Mononuclear cell (primary cell): ENCODE measurements around the gene YY1AP1. TPM values are rescaled to one million over a fixed set of nuclear protein-coding genes. Genes with fewer than 3 reads are reported as not detected.
"Not testable (repeated sequence)": the region's sequence is repeated elsewhere in the genome, so short reads cannot be mapped to it uniquely, and the experiment has no call there.

Source experiments
- H3K27me3 ChIP-seq: 2 replicates; pipeline ENCODE4 v1.6.0; 2011; ENCODE audit warnings: low read length, control low read depth; ENCODE audit not compliant: insufficient read depth
- H3K4me1 ChIP-seq: 2 replicates; pipeline ENCODE4 v1.5.1; 2011; ENCODE audit warnings: mild to moderate bottlenecking, low read length, control low read depth; ENCODE audit not compliant: insufficient read depth
- H3K4me3 ChIP-seq: 2 replicates; pipeline ENCODE4 v1.5.1; 2011; ENCODE audit warnings: mild to moderate bottlenecking, low read length, moderate library complexity
- H3K9me3 ChIP-seq: 2 replicates; pipeline ENCODE4 v1.5.1; 2011; ENCODE audit warnings: low read depth, mild to moderate bottlenecking, control low read depth, low read length
- total RNA-seq: library from RNA; depleted of rRNA; stranded (reverse); fragments of >200 nt; gene quantifications from one replicate; pipeline ENCODE4 v1.2.3, GENCODE V29; 2012

Gene YY1AP1
- total RNA-seq, 1 donor = 226 TPM

DNA sequence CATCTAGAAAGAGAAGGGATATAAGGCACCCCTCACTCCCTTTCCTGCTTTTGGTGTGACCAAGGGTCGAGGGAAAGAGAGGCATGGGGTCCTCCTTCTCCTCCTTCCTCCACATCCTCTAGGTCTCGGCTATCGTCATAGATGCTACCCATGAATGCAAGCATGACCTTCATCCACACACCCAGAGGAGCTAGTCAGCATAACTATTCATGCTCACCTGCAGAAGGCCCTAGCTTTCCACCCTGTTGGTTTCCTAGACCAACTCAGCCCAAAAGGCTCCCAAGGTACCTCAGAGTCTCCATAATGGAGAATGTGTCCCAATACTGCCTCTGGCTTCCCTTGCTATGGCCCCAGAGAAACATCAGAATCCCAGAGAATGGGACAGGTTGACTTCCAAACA lies 45.3 kb downstream of the YY1AP1 start:
- Histone ChIP-seq H3K27me3 (no peaks in the 10 kb centered on the region), H3K9me3 (no peaks in the 10 kb centered on the region), H3K4me1 (peaks cover 20% of the 10 kb centered on the region), H3K4me3 (no peak overlapping the region)

- peaks cover 22% of the 10 kb centered on the region for H3K4me1 ChIP-seq
- H3K9me3 ChIP-seq, H3K27me3 ChIP-seq, H3K4me3 ChIP-seq: not testable (repeated sequence)
Measured at GRCh38 chr1:155642559-155643180, 45.9 kb downstream of the YY1AP1 start.

DNA sequence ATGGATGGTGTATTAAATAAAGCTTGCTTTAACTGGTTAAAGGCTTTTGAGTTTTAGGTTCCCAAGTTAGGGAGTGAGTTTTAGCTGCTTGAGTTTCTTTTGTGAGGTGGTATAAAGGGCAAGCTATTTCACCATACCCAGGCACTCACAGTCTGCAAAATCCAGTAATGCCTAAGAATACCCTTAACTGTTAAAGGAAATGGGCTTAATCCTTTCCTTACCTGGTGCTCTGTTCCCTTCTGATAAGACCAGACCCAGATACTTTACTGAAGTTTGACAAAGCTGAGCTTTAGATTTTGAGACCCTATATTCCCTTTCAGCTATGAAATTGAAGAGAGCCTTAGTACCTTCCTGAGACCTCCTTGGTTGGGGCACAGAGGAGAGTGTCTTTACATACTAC lies 48.2 kb downstream of the YY1AP1 start:
- Histone ChIP-seq H3K4me1 (peaks cover 28% of the 10 kb centered on the region), H3K27me3 (no peaks in the 10 kb centered on the region), H3K4me3 (no peak overlapping the region)

DNA sequence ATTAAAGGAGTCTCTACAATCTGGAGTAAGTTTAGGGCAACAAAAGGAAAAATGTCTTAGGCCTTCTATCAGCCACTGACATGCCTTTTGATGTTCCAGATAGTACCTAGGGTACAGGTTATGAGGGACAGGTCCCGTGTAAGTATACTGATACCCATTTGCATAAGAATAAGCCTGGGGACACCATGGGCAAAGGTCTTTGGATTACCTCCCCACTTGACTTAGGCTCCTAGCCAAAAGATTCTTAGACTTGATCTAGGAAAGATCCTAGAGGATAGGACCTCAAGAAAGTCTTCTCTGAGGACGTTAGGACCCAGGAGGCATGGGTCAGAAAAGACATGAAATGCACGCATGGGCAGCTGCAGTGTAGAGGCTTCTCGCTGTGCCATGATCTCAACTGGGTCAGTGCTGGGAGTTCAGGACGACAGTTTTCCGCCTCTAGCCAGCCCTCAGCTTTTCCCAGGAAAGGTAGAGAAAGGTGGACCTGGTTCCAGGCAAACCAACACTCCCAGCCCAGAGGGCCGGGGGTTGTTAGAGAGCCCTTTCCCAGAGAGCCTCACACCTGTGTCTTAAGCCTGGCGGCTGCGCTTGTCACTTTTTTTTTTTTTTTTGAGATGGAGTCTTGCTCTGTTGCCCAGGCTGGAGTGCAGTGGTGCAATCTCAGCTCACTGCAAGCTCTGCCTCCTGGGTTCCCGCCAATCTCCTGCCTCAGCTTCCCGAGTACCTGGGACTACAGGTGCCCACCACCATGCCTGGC lies 52.0 kb downstream of the YY1AP1 start:
- peaks cover 24% of the 10 kb centered on the region for H3K4me1 ChIP-seq
- peak overlapping the region; percentile 60 for H3K4me3 ChIP-seq
- no peaks in the 10 kb centered on the region for H3K9me3 ChIP-seq
- no peaks in the 10 kb centered on the region for H3K27me3 ChIP-seq

More for the DNA sequence above, 48.2 kb downstream of the YY1AP1 start:
- H3K9me3 ChIP-seq = no peaks in the 10 kb centered on the region

DNA sequence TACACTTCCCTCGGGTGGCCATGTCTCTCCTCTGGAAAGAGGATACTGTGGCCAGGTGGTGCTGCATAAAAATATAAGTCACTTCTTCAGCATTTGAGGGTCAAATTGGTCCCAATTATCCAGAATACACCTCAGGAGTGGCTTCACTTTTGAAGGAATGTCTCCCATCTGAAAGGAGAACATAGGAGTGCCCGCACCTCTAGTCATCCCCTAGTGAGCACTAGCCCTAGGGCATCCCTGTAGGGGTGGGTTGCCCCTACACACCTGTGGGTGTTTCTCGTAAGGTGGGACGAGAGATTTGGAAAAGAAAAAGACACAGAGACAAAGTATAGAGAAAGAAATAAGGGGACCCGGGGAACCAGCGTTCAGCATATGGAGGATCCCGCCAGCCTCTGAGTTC lies 62.1 kb downstream of the YY1AP1 start:
- not testable (repeated sequence) for H3K27me3 ChIP-seq, H3K4me1 ChIP-seq, H3K9me3 ChIP-seq, H3K4me3 ChIP-seq

DNA sequence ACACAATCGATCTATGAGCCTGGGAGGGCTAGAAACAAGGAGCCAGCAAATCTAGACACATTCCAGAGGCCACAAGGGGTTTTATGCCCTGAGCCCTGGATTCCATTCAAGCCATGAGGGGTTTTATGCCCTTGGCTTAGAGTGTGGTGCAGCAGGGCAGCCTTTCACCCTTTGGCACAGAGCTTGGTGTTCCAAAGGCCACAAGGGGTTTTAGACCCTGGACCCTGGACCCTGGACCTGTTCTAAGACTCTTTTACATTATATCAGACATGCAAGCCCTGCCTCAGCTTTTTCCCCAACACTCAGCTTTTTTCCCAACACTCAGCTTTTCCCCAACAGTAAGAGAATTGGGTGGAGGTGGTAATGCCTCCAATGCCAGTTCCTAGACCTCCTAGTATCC lies 65.2 kb downstream of the YY1AP1 start:
- Histone ChIP-seq H3K27me3 (no peaks in the 10 kb centered on the region), H3K4me1 (no peaks in the 10 kb centered on the region), H3K9me3 (no peaks in the 10 kb centered on the region), H3K4me3 (no peak overlapping the region)

DNA sequence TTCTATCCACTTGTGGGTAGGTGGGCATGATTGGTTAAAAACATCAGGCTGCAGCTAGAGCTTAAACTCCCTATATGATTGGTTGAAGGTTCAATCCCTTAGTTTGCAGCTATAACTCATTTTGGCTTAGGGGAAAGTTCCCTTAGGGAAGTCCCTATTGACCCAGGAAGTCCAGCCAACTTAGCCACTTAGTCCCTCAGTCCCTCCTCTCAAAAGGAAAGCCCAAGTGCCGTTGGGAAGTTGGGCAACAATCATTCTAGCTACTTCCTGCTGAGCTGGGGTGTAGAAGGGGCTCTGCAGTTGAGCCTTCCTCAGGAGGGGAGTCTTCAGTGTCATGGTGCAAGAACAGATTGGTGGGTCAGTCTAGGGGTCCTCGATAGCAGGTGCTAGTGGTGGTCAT lies 66.4 kb downstream of the YY1AP1 start:
- no peak overlapping the region for H3K4me3 ChIP-seq
- H3K9me3 ChIP-seq = no peaks in the 10 kb centered on the region
- no peaks in the 10 kb centered on the region for H3K27me3 ChIP-seq
- H3K4me1 ChIP-seq = no peaks in the 10 kb centered on the region

DNA sequence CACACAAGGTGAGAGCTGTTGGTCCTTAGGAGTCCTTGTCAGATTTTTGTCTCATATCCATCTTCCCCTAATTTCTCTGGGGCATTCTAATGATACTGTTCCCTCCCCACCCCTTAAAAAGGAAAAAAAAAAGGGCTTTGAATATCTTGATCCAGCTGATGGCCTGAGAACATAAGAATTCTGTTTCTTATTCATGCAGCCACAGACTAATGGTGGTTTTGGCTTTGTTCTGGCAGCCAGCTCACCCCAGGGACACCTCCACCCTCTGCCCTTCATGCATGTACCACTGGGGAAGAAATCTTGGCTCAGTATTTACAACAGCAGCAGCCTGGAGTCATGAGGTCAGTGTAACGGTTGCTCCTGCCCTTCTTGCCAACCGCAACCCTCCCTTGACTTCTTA lies 75.3 kb downstream of the YY1AP1 start:
- not testable (repeated sequence) for H3K9me3 ChIP-seq, H3K27me3 ChIP-seq, H3K4me3 ChIP-seq, H3K4me1 ChIP-seq

DNA sequence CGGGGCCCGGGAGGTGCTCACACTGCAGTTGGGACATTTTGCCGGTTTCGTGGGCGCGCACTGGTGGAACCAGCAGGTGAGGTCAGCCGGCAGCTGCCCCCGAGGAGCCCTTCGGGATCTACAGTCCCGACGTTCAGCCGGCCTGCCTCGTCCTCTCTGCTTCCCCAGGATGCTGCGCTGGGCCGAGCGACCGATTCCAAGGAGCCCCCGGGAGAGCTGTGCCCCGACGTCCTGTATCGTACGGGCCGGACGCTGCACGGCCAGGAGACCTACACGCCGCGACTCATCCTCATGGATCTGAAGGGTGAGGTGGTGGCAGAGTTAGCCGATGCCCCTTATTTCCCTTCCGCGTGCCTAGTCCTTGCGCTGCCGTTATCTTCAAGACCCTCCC lies 78.3 kb downstream of the YY1AP1 start:
- peak overlapping the region; percentile 66 for H3K4me3 ChIP-seq
- not testable (repeated sequence) for H3K27me3 ChIP-seq, H3K9me3 ChIP-seq, H3K4me1 ChIP-seq

GRCh38 chr1:155609515-155610256 lies 78.9 kb downstream of the YY1AP1 start, which contains the start of gene MSTO1:
Gene MSTO1 (plus strand): TSS chr1:155610218. CDS start chr1:155610249, 31 bp downstream.
- Histone ChIP-seq H3K4me1 (peaks cover 5% of the 10 kb centered on the region), H3K4me3 (peak within 1 kb of the TSS; percentile 66)

More at GRCh38 chr1:155609515-155610256, 78.9 kb downstream of the YY1AP1 start, which contains the start of gene MSTO1:
- Histone ChIP-seq H3K9me3 (no peaks in the 10 kb centered on the region), H3K27me3 (no peaks in the 10 kb centered on the region)

Other genes with a start within 250 kb of the YY1AP1 start
- 59.8 TPM for gene ASH1L, start 126.0 kb downstream of the YY1AP1 start, total RNA-seq
- 15.0 TPM for gene MSTO1, start 78.6 kb downstream of the YY1AP1 start, total RNA-seq
- gene DAP3, start 317 bp upstream of the YY1AP1 start, total RNA-seq = 111 TPM
- 54.9 TPM for gene GON4L, start 168.4 kb upstream of the YY1AP1 start, total RNA-seq
- 12.0 TPM for gene SYT11, start 170.8 kb upstream of the YY1AP1 start, total RNA-seq
- gene RIT1, start 222.6 kb upstream of the YY1AP1 start, total RNA-seq = 128 TPM
- gene KHDC4, start 245.6 kb upstream of the YY1AP1 start, total RNA-seq = 38.1 TPM